Activated naive CD4-positive, alpha-beta T cell treated with anti-CD3 and anti-CD28 coated beads, Interleukin-2, amount 50 U/mL, for 24 hours (primary cell): ENCODE measurements around the gene CNBP.
"Not testable (repeated sequence)": the region's sequence is repeated elsewhere in the genome, so short reads cannot be mapped to it uniquely, and the experiment has no call there.

Experiments used
- H3K27ac Mint-ChIP-seq: one replicate; pipeline ENCODE4 v1.8.0; 2021; ENCODE audit warnings: mild to moderate bottlenecking, mixed read lengths
- H3K27me3 Mint-ChIP-seq: one replicate; pipeline ENCODE4 v1.8.0; 2021; ENCODE audit warnings: mixed read lengths
- H3K36me3 Mint-ChIP-seq: one replicate; pipeline ENCODE4 v1.8.0; 2021; ENCODE audit warnings: mixed read lengths
- H3K4me1 Mint-ChIP-seq: one replicate; pipeline ENCODE4 v1.8.0; 2021; ENCODE audit warnings: mixed read lengths
- H3K4me3 Mint-ChIP-seq: one replicate; pipeline ENCODE4 v1.8.0; 2021; ENCODE audit warnings: mild to moderate bottlenecking, mixed read lengths
- H3K9me3 Mint-ChIP-seq: one replicate; pipeline ENCODE4 v1.8.0; 2021; ENCODE audit warnings: mixed read lengths

CNBP gene

DNA sequence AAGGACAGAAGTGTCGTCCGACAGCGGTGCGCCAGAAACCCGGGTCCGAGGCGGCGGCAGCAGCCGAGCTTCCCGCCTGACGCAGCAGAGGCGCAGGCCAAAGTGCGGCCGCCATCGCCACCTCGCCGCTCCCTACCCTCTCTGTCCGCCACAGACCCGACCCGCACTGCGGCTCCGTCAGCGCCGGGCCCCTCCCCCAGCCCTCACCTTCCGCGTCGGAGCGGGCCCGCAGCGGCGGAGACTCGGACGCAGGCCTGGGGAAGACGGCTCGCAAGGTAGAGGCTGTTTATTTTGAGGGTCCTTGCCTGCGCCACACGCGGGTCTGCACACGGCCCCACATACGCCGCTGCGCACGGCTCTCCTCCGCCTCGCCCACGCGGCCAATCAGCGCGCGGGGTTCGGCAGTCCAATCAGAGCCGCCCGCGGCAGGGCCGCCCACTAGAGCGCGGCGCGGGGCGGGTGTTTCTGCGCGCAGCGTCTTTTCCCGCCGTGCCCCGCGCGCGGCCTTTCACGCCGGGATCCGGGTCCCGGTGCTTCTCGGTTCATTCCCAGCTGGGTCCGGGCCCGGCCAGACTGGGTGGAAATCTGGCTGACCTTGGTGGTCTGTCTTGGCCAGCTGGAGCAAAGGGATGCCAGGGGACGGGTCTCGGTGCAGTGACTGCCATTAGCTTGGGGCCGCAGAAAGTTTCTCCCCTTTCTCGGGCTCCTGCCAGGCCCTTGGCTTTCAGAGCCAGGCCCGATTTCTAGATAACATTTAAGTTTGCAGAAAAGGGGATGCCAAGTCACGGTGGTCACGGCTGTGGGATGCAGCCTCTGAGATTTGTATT is at the start of gene CNBP:
CNBP (minus strand) TSS at position 328 of the 827 bp plus-strand sequence. CDS start 12,139 bp downstream, outside the sequence.
- H3K4me1 Mint-ChIP-seq: peaks cover 25% of the 10 kb centered on the region
- peak within 1 kb of the TSS; percentile 100 for H3K27ac Mint-ChIP-seq
- peak within 1 kb of the TSS; percentile 88 for H3K4me3 Mint-ChIP-seq
- no peaks in the 10 kb centered on the region for H3K27me3 Mint-ChIP-seq
- H3K9me3 Mint-ChIP-seq: no peaks in the 10 kb centered on the region
- peaks cover 28% of the 10 kb centered on the region for H3K36me3 Mint-ChIP-seq

DNA sequence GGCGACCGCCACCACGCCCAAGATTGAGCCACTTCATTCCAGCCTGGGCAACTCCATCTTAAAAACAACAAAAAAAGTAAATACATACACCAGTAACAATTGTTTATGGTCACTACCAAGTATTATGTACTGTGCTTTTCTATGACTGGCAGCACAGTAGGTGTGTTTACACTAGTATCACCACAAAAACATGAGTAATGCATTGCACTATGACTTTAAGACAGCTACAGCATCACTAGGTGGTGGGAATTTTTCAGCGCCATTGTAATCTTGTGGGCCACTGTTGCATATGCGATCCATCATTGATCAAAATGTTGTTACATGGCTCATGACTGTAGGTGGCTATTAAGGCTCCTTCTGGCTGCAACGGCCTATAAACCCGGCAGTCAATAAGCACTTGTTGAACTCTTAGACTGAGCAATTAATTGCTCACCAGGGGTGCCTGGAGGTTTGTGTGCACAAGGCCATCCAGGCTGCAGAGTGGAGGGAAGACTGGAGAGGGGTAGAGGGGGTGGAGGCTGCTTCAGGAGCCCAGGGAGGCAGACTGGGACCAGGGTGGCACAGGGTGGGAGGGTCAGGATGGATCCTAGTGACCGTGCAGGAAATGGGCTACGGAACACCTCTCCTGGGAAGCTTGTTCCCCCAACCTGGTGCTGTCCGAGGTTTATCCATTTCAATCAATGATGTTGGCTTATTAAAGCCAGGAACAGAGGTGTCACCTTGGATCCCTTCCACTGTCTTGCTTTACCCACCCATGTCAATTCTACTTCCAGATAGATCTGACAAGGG is 47.8 kb upstream of the CNBP start:
- Mint-ChIP-seq H3K36me3 (no peaks in the 10 kb centered on the region), H3K4me1 (peaks cover 20% of the 10 kb centered on the region), H3K9me3 (no peaks in the 10 kb centered on the region), H3K4me3 (no peak overlapping the region), H3K27me3 (no peaks in the 10 kb centered on the region), H3K27ac (no peak overlapping the region)

DNA sequence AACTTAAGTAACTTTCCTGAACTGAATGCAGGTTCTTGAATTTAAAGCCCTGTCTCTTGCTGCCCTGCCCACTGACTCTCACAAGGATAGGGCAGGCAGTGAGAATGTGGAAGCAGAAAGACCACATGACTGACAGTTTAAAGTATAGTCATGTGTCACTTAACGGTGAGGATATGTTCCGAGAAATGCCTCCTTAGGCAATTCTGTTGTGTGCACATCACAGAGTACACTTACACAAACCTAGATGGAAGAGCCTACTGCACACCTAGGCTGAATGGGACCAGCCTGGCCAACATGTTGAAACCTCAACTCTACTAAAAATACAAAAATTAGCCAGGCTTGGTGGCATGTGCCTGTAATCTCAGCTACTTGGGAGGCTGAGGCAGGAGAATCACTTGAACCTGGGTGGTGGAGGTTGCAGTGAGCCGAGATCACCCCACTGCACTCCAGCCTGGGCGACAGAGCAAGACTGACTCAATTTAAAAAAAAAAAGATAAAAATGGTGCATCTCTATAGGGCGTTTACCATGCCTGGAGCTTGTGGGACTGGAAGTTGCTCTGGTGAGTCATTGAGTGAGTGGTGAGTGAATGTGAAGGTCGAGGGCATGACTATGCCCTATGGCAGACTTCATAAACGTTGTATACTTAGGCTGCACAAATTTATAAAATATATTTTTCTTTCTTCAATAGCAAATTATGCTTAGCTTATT is 46.8 kb upstream of the CNBP start:
- no peaks in the 10 kb centered on the region for H3K27me3 Mint-ChIP-seq
- H3K9me3 Mint-ChIP-seq: no peaks in the 10 kb centered on the region
- H3K36me3 Mint-ChIP-seq: no peaks in the 10 kb centered on the region
- peaks cover 26% of the 10 kb centered on the region for H3K4me1 Mint-ChIP-seq
- no peak overlapping the region for H3K27ac Mint-ChIP-seq
- no peak overlapping the region for H3K4me3 Mint-ChIP-seq

DNA sequence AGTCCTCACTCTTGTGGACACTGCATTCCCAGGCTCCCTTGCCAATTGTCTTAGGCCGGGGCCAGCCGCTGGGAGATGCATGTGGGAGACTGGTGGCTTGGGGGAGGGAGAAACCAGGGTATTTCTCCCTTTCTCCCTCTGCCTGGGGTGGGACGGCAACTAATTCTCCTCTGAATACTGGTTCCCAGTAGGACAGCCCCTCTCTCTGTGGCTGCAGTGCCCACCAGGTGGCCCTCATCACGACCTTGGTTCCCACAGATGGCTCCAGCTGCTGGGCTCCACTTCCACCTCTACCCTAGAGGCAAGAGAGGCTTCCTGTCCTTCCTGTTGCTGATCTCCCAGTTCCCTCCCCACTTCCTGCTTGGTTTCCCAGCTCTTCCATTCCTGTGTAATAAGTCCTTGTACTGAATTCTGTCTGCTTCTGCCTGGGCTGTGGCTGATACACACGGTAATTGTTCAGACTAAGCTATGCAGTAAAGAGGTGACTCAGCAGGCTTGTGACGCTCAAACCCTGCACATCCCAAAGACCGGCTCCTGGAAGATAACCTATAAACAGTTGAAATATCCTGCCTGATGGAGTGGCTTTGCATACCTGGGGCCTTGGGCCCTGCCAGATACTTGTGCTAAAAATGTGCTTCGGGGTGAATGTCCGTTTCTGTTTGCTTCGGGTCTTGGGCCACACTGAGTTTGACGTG is 45.3 kb upstream of the CNBP start:
- Mint-ChIP-seq H3K27ac (peak overlapping the region; percentile 26), H3K9me3 (no peaks in the 10 kb centered on the region), H3K27me3 (no peaks in the 10 kb centered on the region), H3K4me1 (peaks cover 31% of the 10 kb centered on the region), H3K4me3 (no peak overlapping the region), H3K36me3 (no peaks in the 10 kb centered on the region)

DNA sequence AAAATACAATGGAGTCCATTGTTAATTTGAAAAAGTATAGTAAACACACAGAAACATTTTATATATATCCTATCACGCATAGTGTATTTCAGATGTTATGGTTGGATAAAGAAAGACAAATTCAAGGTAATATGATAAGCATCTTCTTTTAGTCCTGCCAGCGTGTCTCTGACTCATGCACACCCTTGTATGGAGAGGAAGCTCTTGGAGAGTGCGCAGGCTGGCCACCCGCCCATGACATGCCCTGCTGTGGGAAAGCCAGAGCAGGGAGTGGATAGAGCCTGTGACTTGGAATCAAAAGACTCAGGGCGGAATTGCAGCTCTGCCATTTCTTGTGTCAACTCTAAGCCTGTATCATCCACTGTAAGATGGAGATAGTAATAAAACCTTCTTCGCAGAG is 42.7 kb upstream of the CNBP start:
- Mint-ChIP-seq H3K4me1 (peaks cover 26% of the 10 kb centered on the region), H3K27me3 (no peaks in the 10 kb centered on the region), H3K4me3 (no peak overlapping the region), H3K9me3 (no peaks in the 10 kb centered on the region), H3K36me3 (no peaks in the 10 kb centered on the region), H3K27ac (no peak overlapping the region)

DNA sequence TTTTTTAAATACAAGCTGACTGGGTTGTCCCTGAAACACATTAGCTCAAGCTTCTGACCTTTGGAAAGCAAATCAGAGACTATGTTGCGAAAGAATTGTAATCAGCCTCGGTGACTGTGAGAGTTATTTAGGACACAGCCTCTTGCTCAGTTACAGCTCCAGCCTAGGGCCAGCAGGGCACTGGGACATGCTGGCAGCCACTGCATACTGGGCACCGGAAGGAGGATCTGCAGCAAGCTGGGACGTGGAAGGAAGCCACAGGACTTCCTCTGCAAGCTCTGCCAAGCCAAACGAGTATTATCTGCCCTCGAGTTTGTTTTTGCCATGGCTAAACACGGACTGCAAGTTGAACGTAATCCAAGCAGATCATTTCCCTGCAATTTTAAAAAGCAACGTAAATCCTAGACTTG is 41.3 kb upstream of the CNBP start:
- Mint-ChIP-seq H3K27me3 (no peaks in the 10 kb centered on the region), H3K27ac (peak overlapping the region; percentile 30), H3K36me3 (no peaks in the 10 kb centered on the region), H3K4me1 (peaks cover 26% of the 10 kb centered on the region), H3K9me3 (no peaks in the 10 kb centered on the region), H3K4me3 (peak overlapping the region; percentile 7)

DNA sequence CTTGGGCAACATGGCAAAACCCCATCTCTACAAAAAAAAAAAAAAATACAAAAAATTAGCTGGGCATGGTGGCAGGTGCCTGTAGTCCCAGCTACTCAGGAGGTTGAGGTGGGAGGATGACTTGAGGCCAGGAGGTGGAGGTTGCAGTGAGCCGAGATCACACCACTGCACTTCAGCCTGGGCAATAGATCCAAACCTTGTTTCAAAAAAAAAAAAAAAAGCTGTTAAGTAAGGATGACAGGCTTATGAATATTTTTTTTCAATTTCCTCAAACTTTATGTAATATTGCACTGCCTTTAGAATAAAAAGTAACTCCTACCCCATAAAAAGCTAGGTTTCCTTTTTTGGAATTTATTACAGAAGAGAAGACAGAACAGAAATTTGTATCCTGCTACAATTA is 40.7 kb upstream of the CNBP start:
- not testable (repeated sequence) for H3K27ac Mint-ChIP-seq, H3K9me3 Mint-ChIP-seq, H3K27me3 Mint-ChIP-seq, H3K4me3 Mint-ChIP-seq, H3K36me3 Mint-ChIP-seq
- peaks cover 25% of the 10 kb centered on the region for H3K4me1 Mint-ChIP-seq

DNA sequence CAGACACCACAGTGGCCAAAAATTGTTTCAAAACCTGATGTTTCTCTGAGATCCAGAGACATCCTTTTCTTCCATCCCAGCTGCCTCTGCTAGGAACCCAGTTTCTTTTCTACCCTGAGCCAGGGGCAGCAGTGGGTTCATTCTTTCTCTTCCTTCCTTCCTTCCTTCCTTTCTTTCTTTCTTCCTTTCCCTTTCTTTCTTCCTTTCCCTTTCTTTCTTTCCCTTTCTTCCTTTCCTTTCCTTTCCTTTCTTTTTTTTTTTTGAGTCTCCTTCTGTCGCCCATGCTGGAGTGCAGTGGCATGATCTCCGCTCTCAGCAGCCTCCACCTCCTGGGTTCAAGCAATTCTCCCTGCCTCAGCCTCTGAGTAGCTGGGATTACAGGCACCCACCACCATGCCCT is 35.0 kb upstream of the CNBP start:
- Mint-ChIP-seq H3K9me3 (no peaks in the 10 kb centered on the region), H3K4me3 (no peak overlapping the region), H3K36me3 (no peaks in the 10 kb centered on the region), H3K27me3 (no peaks in the 10 kb centered on the region), H3K4me1 (no peaks in the 10 kb centered on the region), H3K27ac (no peak overlapping the region)

DNA sequence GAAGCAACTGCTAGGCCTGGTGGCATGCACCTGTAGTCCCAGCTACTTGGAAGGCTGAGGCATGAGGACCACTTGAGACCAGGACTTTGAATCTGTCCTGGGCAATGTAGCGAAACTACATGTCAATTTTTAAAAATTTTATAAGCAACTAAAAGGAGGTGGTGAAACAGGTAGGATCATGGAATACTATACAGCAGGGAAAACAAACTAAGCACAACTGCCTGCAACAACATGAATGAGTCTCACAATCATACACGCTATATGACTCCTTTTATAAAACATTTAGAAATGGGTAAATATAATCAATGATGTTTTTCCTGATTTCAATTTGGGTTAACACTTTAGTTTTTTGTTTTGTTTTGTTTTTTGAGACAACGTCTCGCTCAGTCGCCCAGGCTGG is 29.5 kb upstream of the CNBP start:
- Mint-ChIP-seq H3K36me3 (no peaks in the 10 kb centered on the region), H3K4me1 (no peaks in the 10 kb centered on the region)

DNA sequence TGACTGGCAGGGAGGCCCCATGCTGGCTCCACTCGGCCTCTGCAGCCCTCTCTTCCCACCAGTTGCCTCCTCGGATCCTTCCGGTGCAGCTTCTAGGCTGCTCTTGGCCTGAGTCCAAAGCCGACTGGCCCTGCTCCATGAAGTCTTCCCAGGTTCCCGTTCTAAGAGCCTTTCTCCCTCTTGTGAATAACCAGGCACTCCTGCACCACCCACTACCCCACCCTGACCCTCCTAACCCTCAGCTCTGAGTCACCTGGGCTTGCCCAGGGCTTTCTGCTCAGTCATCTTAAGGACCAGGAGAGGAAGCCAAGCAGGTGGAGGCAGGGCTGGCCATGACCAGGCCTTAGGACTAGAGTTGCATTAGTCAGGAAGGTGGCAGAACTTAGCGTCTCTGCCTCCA is 28.1 kb upstream of the CNBP start:
- Mint-ChIP-seq H3K4me3 (no peak overlapping the region), H3K27me3 (no peaks in the 10 kb centered on the region), H3K9me3 (no peaks in the 10 kb centered on the region), H3K4me1 (no peaks in the 10 kb centered on the region), H3K36me3 (no peaks in the 10 kb centered on the region), H3K27ac (no peak overlapping the region)

More for the DNA sequence above, 29.5 kb upstream of the CNBP start:
- Mint-ChIP-seq H3K27me3 (no peaks in the 10 kb centered on the region), H3K9me3 (no peaks in the 10 kb centered on the region), H3K4me3 (no peak overlapping the region), H3K27ac (no peak overlapping the region)

DNA sequence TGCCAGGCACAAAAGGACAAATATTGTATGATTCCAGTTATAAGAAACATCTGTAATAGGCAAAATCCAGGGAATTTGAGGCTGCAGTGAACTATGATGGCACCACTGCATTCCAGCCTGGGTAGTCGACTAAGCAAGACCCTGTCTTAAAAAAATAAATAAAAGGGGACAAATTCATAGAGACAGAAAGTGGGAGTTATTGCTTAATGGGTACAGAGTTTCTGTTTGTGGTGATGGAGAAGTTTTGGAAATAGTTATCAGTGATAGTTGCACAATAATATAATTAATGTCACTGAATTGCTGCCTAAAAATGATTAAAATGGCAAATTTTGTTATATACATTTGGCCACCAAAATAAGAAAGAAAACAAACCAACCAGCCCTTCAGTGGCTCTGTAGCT is 27.6 kb upstream of the CNBP start:
- Mint-ChIP-seq H3K27ac (no peak overlapping the region), H3K4me1 (no peaks in the 10 kb centered on the region), H3K27me3 (no peaks in the 10 kb centered on the region), H3K4me3 (no peak overlapping the region), H3K36me3 (no peaks in the 10 kb centered on the region), H3K9me3 (no peaks in the 10 kb centered on the region)

DNA sequence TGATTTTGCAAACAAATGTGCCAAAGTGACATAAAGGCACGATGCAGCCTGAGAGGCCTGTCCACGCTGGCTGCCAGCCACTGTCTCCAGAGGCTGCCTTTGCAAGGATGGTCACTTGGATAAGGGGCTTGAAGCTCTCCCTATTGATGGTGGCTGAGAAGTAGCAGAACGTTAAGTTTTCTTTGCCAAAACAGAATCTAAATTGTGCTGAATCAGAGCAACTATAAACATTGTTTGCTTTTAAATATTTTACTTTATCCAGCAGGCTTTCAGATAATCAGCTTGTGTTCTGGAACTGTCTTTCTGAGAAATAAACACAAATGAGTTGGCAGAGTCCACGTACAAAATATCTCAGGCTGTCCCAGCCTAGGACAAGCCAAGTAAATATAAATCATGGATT is 23.8 kb upstream of the CNBP start:
- Mint-ChIP-seq H3K9me3 (no peaks in the 10 kb centered on the region), H3K27ac (no peak overlapping the region), H3K4me1 (no peaks in the 10 kb centered on the region), H3K27me3 (no peaks in the 10 kb centered on the region), H3K4me3 (no peak overlapping the region), H3K36me3 (no peaks in the 10 kb centered on the region)

DNA sequence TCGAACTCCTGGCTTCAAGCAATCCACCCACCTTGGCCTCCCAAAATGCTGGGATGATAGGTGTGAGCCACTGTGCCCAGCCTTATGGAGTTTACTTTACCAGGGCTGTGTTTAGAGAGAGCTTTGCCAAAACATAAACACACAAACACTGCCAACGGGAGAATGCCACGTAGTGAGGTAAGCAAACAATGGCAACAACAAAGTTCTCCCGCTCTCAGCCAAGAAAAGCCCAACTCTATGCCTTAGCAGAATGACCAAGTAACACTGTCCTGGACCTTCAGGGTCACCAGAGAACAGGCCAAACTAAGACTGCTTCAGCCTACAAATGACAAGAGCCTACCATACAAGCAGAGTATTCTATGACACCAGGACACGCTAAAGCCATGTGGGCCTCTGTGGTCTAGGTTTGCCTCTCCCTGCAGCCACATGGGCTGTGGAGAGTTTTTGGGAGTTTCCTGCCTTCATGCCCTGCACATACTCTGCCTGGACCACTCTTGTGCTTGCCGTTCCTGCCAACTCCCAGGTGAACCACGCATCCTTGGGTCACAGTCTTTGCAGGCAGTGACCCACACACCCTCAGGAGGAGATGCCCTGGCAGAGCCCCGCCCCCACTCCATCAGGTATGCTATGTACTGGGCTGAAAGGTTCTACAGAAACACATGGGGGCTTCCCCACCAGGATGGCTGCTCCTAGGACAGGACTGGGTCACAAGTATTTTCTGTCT is 21.6 kb upstream of the CNBP start:
- H3K27ac Mint-ChIP-seq: no peak overlapping the region

DNA sequence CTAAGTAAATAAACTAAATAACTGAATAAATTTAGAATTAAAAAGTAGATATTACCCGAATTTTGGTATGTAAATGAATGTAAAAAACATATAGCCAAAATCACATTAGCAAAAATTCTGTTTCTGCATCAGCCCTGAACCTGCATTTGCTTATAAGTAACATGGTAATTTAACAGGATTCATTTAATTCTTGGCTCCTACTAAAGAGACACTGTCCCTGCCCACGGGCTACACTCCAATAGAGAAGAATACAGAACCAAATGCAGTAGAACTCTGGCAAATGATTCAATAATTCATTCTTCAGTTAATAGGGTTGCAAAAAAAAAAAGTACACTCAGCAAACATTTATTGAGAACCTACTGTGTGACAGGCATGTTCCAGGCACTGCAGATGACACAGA is 20.8 kb upstream of the CNBP start:
- no peaks in the 10 kb centered on the region for H3K36me3 Mint-ChIP-seq
- no peaks in the 10 kb centered on the region for H3K9me3 Mint-ChIP-seq
- no peaks in the 10 kb centered on the region for H3K27me3 Mint-ChIP-seq
- H3K27ac Mint-ChIP-seq: no peak overlapping the region
- no peak overlapping the region for H3K4me3 Mint-ChIP-seq
- H3K4me1 Mint-ChIP-seq: no peaks in the 10 kb centered on the region

More for the DNA sequence above, 21.6 kb upstream of the CNBP start:
- no peaks in the 10 kb centered on the region for H3K9me3 Mint-ChIP-seq
- no peaks in the 10 kb centered on the region for H3K4me1 Mint-ChIP-seq
- no peak overlapping the region for H3K4me3 Mint-ChIP-seq
- no peaks in the 10 kb centered on the region for H3K27me3 Mint-ChIP-seq
- no peaks in the 10 kb centered on the region for H3K36me3 Mint-ChIP-seq

DNA sequence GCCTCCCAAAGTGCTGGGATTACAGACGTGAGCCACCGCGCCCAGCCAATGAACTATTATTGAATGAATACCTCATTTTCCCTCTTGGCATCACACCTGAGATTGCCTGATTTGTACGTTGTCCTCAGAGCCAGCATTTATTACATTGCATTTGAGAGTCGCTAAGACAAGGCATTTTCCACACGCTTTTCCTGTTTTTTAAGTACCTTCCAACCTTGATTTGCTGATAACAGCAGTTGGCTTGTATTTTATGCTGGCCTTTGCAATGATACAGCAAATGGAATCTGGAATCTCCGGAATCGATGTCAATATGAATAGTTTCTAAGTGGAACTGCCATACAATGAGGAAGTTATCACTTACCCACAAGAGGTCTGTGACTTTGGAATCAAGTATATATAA is 15.7 kb upstream of the CNBP start:
- Mint-ChIP-seq H3K4me3 (no peak overlapping the region), H3K27me3 (no peaks in the 10 kb centered on the region), H3K4me1 (no peaks in the 10 kb centered on the region), H3K9me3 (no peaks in the 10 kb centered on the region), H3K36me3 (no peaks in the 10 kb centered on the region), H3K27ac (no peak overlapping the region)
